Measurements from ENCODE around the gene BTG1.

The BTG1 gene, protein sequence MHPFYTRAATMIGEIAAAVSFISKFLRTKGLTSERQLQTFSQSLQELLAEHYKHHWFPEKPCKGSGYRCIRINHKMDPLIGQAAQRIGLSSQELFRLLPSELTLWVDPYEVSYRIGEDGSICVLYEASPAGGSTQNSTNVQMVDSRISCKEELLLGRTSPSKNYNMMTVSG

DNA sequence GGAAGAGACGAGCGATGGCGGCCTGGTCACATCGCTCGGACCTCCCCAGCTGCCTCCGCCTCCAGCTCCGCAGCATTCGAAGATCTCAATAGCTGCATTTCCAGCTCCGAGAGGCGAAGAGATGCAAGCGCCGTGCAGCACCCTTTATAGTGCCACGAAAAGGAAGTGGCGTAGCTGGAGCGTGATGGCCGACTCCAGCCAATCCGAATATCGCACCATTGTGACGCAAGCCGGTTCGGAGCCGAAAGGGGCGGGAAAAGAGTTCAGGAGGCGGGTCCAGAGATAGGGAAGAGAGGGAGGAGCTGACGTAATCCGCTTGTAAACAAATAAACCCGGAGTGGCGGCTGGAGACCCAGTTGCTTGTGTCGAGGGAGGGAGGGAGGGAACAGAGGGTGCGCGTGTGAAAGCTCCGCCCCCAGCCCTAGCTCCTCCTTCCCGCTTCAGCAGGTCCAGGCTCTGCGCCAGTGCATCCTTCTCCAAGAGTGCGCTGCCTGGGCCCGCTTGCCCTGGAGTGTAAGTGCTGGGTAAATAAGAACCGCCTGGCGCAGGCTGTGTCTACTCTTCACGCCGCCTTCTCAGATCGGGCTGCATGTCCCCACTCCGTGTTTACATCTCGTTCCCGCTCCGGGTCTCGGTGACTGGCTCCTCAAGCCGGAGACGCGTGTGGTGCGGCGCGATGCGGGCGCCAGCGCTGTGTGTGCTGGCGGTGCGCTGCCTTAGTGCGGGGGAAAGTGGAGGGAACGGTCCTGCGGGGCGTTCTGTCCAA is at the start of gene BTG1:
Gene BTG1 (minus strand): TSS at position 116 of the 766 bp plus-strand sequence. CDS start 311 bp downstream, outside the sequence.
- peak; percentile 98 for FAIRE-seq

DNA sequence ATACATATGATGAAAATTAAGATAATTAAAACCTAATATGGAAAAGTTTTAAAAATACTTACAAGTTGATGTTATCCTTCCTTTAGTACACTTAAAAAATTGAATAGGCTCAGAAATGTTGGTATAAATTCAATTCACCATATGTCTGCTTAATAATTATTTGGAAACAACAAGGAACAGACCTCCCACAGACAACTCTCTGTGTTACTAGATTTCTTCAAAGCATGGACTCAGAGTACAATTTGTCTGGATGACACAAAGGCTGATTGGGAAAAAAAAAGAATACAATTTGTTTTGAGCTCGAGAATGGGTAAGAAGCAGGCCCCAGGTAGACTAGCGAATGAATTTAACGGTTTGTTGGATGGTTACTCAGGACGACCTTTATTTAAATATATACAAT is 48.9 kb upstream of the BTG1 start:
- no peak for FAIRE-seq

DNA sequence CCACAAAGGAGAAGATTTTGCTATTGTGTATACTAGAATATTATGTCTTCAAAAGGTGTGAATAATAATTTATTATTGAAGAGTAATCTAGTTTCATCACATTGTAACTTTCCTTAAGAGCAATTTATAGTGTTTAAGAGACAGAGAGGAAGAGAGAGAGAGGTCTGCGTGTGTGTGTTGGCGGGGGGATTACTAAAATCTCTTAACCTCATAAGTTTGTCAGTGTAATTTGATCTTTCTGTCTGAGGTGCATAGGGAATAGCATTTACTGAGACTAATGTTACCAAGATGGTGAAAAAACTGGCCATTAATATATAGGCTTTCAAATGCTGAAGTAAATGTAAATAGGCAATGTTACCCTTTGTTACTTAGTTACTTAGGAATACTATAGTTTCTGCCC is 48.2 kb upstream of the BTG1 start:
- FAIRE-seq: no peak

DNA sequence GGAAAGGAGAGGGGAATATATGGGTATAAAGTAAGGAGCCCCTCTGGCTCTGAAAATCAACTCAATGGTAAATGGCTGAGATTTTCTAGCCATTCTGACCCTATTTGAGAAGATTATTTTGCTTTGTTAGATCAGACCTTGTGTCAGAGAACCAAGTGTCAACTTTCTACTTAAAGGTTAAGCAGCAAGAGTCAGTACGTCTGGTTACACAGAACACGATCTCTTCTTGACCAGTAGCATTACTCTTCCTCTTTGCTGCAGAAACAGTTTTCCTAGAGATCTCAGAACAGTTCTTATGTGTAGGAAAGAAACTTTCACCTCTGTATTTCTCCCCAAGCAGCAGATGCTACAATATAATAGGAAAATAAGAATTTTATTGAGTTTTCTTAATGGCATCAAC is 47.4 kb upstream of the BTG1 start:
- no peak for FAIRE-seq

DNA sequence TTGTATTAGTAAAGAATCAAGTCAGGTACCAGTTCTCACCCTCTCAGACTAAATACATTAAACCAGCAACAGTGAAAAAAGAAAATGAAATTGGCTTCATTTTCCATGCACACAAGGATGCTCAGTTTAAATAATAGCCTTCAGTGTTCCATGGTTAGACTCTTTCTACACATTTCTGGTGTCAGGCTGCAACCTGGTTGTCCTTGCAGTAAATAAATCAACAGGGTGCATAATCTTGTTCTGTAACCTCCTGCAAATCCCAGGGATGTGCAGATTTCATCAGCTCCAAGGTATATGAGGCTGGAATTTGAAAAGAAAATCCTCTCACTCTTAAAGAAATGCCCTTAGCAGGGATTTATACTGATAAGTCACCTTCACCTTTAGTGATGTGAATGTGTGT is 46.7 kb upstream of the BTG1 start:
- no peak for FAIRE-seq

DNA sequence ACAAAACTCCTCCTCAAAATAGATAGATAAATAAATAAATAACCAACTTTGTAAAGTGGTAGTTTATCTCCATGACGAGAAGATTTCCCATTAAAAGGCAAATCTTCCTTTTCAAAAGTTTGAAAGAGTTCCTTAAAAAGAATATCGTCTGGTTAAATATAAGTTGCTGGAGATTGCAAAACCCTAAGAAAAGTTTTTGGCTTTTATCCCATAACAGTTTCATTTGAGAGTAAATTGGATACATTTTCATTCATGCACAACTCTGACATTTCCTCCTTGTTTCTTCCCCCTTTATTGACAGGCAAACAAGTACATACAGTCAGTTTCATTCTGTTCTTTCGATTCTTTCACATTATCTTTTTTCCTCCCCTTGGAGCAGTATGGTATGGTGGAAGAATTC is 45.4 kb upstream of the BTG1 start:
- no peak for FAIRE-seq

DNA sequence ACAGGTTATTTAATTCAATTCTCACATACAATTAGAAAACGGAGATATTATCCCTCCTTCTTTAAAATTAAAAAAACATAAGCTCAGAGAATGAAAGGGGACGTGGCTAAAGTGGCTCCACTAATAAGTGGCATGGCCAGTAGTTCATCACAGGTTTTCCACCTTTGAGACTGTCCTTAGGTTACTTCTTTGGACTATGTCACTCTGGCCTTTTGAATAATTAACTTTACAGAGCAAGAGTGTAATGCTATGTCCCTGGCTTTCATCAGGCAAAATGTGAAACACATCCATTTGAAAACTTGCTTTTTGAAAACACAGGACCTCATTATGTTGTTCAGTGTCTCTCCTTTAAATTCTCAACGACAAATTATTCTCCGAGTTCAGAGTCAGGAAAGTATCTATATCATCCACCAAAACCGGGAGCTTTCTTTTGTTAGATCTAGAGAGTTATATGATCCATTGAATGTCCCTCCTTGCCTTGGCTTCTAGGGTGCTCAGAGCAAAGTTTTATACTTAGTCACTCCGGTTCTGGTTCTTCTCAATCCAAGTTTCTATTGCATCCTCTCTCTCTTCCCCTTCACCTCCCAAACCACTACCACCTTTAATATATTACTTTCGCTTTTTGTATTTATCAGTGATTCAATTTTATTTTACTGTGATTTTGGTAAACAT is 43.0 kb upstream of the BTG1 start:
- no peak for FAIRE-seq

DNA sequence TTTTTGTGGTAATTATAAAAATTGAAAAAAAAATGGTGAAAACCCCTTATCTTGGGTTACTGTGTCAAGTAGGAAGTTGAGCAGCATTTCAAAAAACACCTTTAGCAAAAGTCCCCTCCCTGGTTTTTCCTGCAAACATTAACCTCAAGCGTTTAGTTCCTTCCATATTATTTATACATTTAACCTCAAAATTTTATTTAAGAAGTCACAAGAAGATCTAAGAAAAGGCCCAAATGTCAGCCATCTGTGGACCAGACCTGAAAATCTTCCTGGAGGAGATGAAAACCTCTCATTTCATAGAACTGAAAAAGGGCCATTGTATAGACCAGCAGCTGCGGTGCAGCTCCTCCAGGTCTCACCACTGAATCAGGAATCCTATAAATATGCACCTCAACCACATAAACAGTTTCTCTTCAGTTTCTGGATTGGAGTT is 40.4 kb upstream of the BTG1 start:
- FAIRE-seq: no peak

DNA sequence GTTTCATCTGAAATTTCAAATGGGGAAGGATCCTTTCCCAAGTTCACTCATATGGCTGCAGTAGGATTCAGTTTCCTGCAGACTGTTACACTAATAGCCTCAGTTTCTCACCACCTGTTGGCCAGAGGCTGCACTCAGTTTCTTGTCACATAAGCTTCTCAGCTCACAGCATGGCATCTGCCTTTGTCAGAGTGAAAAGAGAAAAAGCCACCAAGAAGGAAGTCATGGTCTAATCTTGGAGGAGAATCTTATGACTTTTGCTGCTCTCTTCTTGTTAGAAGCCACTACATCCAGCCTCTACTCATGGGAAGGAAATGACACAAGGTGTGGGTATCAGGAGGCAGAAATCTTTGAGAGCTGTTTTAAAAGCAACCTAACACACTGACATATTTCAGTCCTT is 39.4 kb upstream of the BTG1 start:
- no peak for FAIRE-seq

DNA sequence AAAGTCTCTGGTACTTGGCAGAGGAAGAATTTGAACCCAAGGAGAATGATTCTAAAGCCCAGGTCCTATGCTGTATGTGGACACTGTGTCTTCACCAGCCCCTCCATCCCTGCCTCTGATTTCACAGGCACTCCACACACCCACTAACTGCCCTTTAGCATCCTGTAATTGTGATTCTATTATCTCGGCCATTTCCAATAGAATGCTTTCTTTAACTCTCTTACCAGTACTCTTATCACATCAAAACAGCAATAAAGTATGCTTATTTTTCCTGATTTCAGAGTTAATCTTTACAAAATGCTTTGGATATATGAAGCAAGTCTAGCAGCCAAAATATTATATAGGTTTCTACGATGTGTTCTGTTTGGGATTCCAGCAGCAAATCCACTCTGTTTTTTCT is 37.9 kb upstream of the BTG1 start:
- FAIRE-seq: no peak

DNA sequence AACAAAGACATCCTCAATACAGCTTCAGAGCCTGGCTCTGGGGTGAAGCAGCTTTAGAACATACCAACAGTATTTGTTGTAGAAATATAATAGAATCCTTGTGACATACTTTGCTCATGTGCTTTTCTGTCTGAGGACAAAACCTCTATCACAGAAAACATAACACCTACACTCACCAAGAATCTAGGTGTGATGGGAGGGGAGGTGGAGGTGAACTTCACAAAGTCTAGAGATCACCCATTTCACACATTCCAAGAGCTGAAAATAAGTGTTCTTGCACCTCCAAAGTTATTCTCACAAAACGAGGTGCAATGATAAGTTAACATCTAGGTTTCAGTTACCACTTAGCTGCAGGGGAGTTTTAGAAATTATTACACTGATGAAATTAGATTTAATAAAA is 32.7 kb upstream of the BTG1 start:
- FAIRE-seq: no peak

DNA sequence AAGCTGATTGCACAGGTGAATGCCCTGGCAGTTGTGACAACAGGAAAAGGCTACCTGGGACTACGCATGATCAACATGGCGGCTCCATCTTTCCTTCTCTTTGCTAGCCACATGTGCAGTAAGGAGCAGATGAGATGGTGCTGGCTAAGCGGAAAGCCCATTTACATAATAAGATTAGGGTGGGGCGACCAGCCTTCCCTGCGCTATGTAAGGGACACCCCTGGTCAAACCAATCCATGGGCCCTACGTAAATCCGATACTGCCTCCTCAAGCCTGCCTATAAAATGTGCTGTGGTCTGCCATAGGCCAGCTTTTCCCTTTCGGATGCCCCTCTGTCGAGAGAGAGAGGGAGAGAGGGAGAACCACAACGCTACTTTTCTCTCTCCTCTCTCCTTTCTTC is 31.0 kb upstream of the BTG1 start:
- no peak for FAIRE-seq

DNA sequence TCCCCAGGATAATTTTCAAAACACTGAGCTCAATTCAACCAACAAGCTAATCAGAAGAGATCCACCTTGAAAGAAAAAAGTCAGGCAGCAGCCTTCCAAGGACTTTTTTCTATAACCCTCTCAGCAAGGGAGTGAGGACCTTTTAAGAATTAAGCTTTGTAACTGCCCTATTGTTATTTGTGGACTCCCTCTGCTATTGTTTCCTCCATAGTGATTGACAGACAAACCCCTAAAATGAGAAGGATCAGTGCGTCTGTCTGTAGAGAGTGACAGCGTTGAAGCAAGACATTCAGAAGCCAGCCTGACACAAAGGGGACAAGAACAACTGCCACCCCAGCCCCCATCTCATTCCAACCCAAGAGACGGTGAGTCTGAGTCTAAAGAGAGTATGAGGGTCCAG is 30.3 kb upstream of the BTG1 start:
- no peak for FAIRE-seq

DNA sequence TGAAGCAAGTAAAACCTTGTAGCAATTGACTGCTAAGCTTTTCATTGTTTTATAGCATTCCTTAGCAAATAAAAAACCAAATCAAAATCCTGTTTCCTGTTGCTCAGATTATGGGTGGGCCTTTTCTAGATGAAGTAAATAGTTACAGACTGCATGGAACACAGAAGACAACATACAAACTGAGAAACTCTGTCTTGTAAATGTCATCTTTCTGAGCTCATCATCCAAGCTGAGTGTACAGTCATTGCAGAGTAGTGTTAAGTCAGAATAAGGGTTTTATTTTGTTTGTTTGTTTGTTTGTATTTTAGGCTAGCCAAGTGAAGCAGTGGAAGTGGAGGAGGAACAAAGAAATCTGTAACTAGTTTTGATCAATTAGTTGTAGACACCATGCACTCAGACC is 24.4 kb upstream of the BTG1 start:
- FAIRE-seq: no peak

DNA sequence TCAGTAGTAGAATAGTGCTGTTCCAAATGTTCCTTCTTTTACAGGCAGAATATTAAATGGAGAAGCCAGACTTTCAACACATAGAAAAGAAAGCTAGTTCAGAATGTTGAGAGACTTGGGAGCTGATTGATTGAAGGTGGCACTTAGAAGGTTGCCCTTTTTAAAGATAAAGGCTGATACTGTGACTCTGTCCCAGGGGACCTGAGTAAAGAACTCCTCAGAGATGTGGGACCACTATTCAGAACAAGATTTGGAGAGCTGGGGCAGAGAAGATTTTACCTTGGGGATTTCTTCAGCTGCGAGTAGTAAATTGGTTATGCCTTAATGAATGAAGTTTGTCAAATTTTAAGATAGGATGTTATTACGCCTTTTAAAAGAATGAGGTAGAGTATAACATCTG is 21.4 kb upstream of the BTG1 start:
- FAIRE-seq: no peak

DNA sequence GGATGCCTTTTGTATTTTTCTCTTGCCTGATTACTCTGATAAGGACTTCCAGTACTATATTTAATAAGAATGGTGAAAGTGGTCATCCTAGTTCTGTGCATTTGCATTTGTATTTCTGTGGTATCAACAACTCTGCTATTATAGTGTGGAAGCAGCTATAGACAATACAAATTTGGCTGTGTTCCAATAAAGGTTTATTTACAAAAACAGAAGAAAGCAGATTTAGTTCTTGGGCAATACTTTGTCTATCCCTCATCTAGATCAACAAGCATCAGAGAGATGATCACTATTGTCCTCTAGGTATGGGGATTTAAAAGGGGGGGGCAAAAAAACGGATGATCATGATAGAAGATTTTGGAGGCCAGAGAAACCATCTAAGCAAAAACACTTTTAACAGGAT is 19.1 kb upstream of the BTG1 start:
- FAIRE-seq: no peak

DNA sequence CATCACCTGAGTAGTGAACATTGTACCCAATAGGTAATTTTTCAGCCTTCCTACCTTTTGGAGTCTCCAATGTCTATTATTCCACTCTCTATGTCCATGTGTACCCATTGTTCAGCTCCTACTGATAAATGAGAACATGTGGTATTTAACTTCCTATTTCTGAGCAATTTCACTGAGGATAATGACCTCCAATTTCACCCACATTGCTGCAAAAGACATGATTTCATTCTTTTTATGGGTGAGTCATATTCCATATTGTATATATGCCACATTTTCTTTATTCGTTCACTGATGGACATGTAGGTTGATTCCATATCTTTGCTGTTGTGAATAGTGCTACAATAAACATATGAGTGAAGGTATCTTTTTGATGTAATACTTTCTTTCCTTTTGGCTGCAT is 16.4 kb upstream of the BTG1 start:
- no peak for FAIRE-seq

DNA sequence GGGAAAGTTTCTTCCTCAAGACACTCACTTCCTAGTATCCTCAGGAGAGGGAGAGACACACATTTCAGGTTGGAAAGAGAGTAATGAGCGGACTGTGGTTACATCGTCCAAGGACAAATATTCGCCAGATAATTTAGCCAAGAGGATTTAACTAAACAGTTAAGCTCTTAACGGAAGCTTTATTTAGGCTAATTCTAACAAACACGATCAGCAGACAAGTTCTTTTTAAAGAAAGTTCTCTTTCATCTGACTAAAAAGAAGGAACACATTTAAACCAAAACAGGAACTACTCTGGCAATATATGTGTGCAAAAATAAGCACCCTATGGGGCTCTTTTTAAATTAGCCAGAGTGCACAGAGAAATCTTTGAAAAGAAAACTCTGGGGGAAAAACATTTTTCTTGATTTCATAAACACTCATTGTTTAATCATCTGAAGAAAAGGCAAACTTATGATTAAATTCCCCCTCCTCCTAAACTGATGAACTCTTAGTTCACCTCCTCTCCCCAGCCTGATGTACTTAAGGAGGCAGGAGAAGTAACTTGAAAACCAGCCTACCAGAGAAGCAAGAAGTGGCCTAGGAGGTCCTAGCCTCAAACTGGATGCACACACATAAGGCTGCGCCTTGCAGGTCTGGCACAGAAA is 13.3 kb upstream of the BTG1 start:
- no peak for FAIRE-seq

DNA sequence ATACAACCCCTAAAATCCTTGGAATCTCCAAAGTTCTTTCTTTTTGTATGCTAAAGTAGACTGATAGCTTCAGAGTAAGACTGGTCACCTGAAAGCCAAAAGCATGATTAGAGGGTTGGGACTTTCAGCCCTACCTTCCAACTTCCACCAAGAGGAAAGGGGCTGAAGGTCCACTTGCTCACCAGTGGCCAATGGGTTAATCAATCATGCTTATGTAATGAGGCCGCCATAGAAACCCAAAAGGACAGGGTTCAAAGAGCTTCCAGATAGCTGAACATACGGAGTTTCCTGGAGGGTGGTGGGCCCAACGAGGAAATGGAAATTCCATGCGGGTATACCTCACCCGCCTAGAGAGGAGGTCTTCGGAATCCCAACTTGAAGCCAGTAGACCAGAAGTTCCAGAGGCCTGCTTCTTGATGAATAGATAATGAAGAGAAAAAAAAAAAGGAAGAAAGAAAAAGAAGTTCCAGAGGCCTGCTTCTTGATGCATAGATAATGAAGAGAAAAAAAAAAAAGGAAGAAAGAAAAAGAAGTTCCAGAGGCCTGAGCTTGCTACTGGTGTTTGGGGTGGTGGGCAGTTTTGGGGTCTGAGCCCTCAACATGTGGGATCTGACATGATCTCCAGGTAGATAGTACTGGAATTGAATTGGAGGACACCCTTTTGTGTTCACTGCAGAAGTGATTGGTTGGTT is 11.2 kb upstream of the BTG1 start:
- FAIRE-seq: no peak

DNA sequence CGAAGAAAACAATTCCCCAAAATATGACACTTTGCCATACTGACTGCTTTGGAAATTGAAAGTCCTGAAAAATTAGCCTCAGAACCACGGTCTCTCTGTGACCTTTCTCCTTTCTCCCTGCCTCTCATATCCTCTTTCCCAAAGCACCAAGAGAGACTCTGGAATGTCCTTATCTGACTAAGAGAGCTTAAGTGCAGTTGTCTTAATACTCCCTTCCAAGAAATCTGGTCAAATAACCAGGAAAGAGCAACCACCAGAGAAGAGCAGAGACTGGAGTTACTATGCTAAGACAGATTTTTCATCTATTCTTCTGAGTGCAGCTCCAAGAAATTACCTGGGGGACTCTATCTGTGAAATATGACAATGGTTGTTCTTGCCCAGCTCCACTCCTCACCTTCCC is 10.5 kb upstream of the BTG1 start:
- FAIRE-seq: no peak

DNA sequence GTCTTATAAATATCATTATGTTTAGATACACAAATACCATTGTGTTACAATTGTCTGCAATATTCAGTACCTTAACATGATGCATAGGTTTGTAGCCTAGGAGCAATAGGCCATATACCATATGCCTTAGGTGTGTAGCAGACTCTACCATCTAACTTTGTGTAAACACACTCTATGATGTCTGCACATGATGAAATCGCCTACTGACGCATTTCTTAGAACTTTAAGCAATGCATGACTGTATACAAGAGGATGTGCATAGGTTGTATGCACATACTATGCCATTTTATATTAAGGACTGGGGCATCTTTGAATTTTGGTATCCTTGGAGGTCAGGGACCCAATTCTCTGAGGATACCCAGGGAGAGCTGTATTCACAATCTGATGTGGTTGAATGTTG is 10.1 kb upstream of the BTG1 start:
- no peak for FAIRE-seq

DNA sequence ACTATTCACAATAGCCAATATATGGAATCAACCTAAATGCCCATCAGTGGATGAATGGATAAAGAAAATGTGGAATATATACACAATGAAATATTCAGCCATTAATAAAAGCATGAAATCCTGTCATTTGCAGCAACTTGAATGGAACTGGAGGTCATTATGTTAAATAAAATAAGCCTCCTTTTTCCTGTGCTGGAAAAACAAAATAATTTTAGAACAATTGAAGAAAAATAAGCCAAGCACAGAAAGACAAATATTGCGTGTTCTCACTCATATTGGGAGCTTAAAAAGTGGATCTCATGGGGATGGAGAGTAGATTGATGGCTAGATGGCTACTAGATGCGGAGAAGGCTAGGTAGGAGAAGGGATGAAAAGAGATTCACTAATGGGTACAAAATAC is 6.3 kb upstream of the BTG1 start:
- FAIRE-seq: no peak

DNA sequence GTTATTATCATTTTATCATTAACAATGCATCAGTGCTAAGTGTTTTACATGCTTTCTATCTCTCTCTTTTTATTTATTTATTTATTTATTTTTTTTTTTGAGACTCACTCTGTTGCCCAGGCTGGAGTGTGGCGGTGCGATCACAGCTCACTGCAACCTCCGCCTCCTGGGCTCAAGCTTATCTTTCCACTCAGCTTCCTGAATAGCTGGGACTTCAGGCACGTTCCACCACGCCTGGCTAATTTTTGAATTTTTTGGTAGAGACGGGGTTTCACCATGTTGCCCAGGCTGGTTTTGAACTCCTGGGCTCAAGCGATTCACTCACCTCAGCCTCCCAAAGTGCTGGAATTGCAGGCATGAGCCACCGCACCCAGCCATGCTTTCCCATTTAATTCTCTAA is 3.9 kb upstream of the BTG1 start:
- no peak for FAIRE-seq
